ENCODE data around the gene LDLRAD3.

DNA sequence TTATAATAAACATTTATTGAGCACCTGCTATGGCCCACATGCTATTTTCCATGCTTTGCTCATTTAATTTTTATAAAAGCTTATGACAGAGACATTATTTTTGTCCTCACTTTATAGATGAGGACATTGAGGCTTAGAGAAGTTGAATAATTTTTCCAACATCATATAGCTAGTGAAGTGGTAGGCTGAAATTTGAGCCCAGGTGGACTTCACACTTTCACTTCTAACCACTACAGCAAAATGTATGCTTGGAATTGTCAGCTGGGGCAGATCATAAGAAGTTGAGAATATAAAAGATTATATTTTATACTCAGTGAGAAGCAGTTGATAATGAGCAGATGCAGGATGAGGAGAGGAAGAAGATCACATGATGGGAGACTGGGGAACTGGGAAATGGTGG is 146.1 kb downstream of the LDLRAD3 start:
- TF ChIP-seq, protein P1, sequence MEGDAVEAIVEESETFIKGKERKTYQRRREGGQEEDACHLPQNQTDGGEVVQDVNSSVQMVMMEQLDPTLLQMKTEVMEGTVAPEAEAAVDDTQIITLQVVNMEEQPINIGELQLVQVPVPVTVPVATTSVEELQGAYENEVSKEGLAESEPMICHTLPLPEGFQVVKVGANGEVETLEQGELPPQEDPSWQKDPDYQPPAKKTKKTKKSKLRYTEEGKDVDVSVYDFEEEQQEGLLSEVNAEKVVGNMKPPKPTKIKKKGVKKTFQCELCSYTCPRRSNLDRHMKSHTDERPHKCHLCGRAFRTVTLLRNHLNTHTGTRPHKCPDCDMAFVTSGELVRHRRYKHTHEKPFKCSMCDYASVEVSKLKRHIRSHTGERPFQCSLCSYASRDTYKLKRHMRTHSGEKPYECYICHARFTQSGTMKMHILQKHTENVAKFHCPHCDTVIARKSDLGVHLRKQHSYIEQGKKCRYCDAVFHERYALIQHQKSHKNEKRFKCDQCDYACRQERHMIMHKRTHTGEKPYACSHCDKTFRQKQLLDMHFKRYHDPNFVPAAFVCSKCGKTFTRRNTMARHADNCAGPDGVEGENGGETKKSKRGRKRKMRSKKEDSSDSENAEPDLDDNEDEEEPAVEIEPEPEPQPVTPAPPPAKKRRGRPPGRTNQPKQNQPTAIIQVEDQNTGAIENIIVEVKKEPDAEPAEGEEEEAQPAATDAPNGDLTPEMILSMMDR (IDR thresholded peaks at IDR 0.05): no peak
- TF ChIP-seq POLR2A (IDR thresholded peaks at IDR 0.05) (no peak), POLR2AphosphoS5 (IDR thresholded peaks at IDR 0.05) (no peak)

All from prostate gland (tissue), 2 donors.